Karpas-422 (cell line): Measurements from ENCODE around the gene CCBE1. TPM values are rescaled to one million over a fixed set of nuclear protein-coding genes. Genes with fewer than 3 reads are reported as not detected.
"Not testable (repeated sequence)": the region's sequence is repeated elsewhere in the genome, so short reads cannot be mapped to it uniquely, and the experiment has no call there.

ENCODE experiments used
- DNase-seq: peaks from one replicate; pipeline ENCODE4 v3.0.0-alpha.2; 2015
- H2AFZ ChIP-seq: fragments of 200-600 bp; sonication (generic); 2 replicates; pipeline ENCODE4 v1.6.1; 2014; ENCODE audit warnings: antibody characterized with exemption, low read length, mixed read lengths
- H3K27ac ChIP-seq: fragments of 200-600 bp; sonication (generic); 2 replicates; pipeline ENCODE4 v1.5.1; 2014; ENCODE audit warnings: mild to moderate bottlenecking, low read length, moderate library complexity
- H3K27me3 ChIP-seq: fragments of 200-600 bp; sonication (generic); 2 replicates; pipeline ENCODE4 v1.6.1; 2014; ENCODE audit warnings: low read length, mixed read lengths
- H3K36me3 ChIP-seq: fragments of 200-600 bp; sonication (generic); 2 replicates; pipeline ENCODE4 v1.6.1; 2014; ENCODE audit warnings: low read length, mixed read lengths; ENCODE audit not compliant: insufficient read depth
- H3K4me1 ChIP-seq: fragments of 200-600 bp; sonication (generic); 2 replicates; pipeline ENCODE4 v1.6.1; 2014; ENCODE audit warnings: mild to moderate bottlenecking, low read length, mixed read lengths
- H3K4me2 ChIP-seq: fragments of 200-600 bp; sonication (generic); 2 replicates; pipeline ENCODE4 v1.6.1; 2014; ENCODE audit warnings: low read length, low read depth, mild to moderate bottlenecking; ENCODE audit not compliant: poor library complexity, severe bottlenecking
- H3K4me3 ChIP-seq: fragments of 200-600 bp; sonication (generic); 2 replicates; pipeline ENCODE4 v1.5.1; 2014; ENCODE audit warnings: mild to moderate bottlenecking, antibody characterized with exemption, low read length, mixed read lengths
- H3K79me2 ChIP-seq: fragments of 200-600 bp; sonication (generic); 2 replicates; pipeline ENCODE4 v1.6.1; 2014; ENCODE audit warnings: mild to moderate bottlenecking, low read length, mixed read lengths
- H3K9ac ChIP-seq: fragments of 200-600 bp; sonication (generic); 2 replicates; pipeline ENCODE4 v1.6.0; 2014; ENCODE audit warnings: low read length
- H3K9me2 ChIP-seq: fragments of 200-600 bp; sonication (generic), shearing (Covaris generic); replicated peaks from 2 replicates; pipeline ENCODE4 v1.6.0; 2014; ENCODE audit warnings: mild to moderate bottlenecking, low read length, moderate library complexity; ENCODE audit not compliant: insufficient read depth
- H3K9me3 ChIP-seq: fragments of 300-700, 200-600 bp; sonication (generic); 2 replicates; pipeline ENCODE4 v1.6.1; 2014; ENCODE audit warnings: low read length, mixed read lengths
- H4K20me1 ChIP-seq: fragments of 200-600 bp; sonication (generic); 2 replicates; pipeline ENCODE4 v1.6.1; 2014; ENCODE audit warnings: mild to moderate bottlenecking, antibody characterized with exemption, low read length, low read depth; ENCODE audit not compliant: insufficient read depth
- total RNA-seq: library from RNA; depleted of rRNA; stranded (reverse); fragments of >200 nt; shearing (Covaris generic); gene quantifications from 2 replicates; pipeline ENCODE4 v1.2.3, GENCODE V29; 2014; ENCODE audit warnings: low replicate concordance

CCBE1 gene
- total RNA-seq, 1 experiment from 2014 or later = not detected

DNA sequence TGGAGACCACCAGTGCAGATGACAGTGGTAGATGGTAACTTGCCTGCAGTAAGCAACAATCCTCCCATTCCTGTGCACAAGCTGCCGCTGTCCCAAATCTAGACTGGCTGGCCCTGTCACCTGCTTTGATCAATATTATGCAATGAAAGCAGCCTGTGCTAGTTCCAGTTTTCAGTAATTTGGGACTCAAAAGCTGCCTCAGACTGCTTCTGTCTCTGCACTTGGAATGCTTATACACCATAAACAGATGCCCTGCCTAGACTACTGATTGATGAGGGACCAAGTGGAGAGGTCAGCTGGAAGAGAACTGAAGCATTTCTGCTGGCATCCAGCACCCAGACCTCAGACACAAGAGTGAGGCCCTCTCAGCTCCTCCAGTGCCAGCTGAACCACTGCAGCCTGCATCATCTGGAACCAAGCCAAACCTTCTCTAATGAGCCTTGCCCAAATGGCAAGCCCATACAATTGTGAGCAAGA is 24.9 kb downstream of the CCBE1 start:
- Histone ChIP-seq H3K9me3 (no peaks in the 10 kb centered on the region), H2AFZ (no peak overlapping the region), H3K4me3 (no peak overlapping the region), H3K4me1 (no peaks in the 10 kb centered on the region), H3K9me2 (no peaks in the 10 kb centered on the region), H3K4me2 (no peak overlapping the region), H3K27ac (no peak overlapping the region), H4K20me1 (no peaks in the 10 kb centered on the region), H3K36me3 (no peaks in the 10 kb centered on the region), H3K9ac (no peak overlapping the region), H3K79me2 (no peaks in the 10 kb centered on the region), H3K27me3 (no peaks in the 10 kb centered on the region)
- DNase-seq = no peak

DNA sequence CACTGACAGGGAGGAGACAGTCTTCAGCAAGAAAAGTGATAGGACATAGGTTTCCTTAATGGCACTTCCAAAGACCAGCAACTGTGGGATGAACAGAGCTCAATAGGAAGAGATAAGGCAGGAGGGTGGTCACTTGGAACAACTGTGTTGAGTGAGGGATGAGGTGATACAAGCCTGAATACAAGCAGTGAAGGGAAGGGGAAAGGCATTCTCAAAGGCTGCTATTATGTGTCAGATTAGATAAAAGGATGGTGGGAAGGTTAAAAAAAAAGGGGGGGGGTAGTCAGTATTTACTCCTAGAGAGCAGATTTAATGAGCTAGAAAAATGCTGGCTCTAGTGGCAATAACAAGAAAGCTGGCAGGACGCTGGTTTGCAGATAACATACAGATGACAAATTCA is 25.7 kb downstream of the CCBE1 start:
- H2AFZ ChIP-seq = no peak overlapping the region
- no peak overlapping the region for H3K4me3 ChIP-seq
- H3K9me3 ChIP-seq = no peaks in the 10 kb centered on the region
- H4K20me1 ChIP-seq = no peaks in the 10 kb centered on the region
- no peak overlapping the region for H3K27ac ChIP-seq
- no peaks in the 10 kb centered on the region for H3K27me3 ChIP-seq
- no peaks in the 10 kb centered on the region for H3K4me1 ChIP-seq
- H3K9ac ChIP-seq = no peak overlapping the region
- no peaks in the 10 kb centered on the region for H3K36me3 ChIP-seq
- H3K9me2 ChIP-seq = no peaks in the 10 kb centered on the region
- H3K79me2 ChIP-seq = no peaks in the 10 kb centered on the region
- no peak overlapping the region for H3K4me2 ChIP-seq
- no peak for DNase-seq

DNA sequence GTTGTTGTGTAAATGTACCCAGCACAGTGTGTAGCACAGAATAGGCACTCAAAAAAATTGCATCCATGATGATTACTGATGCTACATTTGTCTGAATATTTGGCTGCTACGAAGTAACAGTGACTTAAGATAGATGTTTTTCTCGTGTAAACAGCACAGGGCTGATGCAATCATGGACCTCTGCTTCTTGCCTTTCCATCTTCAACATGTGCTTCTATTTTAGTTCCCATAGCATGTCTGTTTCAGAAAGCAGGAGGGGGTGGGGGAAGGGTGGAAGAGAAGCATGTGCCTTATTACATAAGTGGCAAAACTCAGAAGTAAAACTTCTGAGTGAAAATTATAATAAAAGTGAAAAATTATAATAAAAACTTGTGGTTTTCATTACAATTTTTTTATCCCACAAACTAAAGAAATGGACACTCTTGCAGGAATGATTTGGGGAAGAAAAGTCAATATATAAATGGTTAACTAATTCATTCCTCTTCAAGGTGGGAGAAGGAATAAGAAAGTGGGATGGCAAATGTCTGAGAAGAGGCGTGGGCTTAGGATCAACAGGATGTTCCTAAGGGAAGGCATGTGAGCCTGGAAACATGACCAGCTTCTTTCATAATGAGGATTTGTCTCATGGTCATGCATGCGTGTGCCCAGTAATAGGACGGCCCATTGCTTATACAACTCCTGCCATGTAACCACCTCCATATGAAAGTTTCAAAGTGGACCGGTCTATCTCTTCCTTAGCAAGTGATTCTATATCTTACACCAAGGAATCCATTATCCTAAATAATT is 27.2 kb downstream of the CCBE1 start:
- H3K4me2 ChIP-seq = no peak overlapping the region
- no peaks in the 10 kb centered on the region for H3K36me3 ChIP-seq
- no peaks in the 10 kb centered on the region for H3K4me1 ChIP-seq
- H4K20me1 ChIP-seq = no peaks in the 10 kb centered on the region
- H3K79me2 ChIP-seq = no peaks in the 10 kb centered on the region
- no peak overlapping the region for H3K27ac ChIP-seq
- H3K9me3 ChIP-seq = no peaks in the 10 kb centered on the region
- no peak for DNase-seq
- H2AFZ ChIP-seq = no peak overlapping the region
- H3K9me2 ChIP-seq = no peaks in the 10 kb centered on the region
- no peaks in the 10 kb centered on the region for H3K27me3 ChIP-seq
- H3K4me3 ChIP-seq = no peak overlapping the region
- no peak overlapping the region for H3K9ac ChIP-seq

DNA sequence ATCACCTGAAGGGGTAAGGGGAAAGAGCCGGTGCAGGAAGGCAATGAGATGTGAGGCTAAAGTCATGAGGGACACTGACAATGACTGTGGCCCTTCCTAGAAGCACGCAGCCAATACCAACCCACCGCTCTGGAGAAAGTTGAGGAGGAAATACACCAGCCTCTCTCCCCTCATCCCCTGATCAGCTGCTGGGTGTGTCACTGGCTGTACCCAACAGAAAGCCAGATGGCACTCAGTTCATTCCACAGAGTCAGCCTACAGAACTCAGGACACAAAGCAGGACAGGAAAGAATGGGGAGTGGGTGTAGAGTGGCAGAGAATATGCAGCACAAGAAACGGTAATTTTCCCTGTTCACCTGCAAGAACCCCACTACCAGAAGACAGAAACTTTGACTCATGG is 29.7 kb downstream of the CCBE1 start:
- H3K36me3 ChIP-seq = no peaks in the 10 kb centered on the region
- no peak overlapping the region for H3K27ac ChIP-seq
- H3K27me3 ChIP-seq = no peaks in the 10 kb centered on the region
- H3K9me2 ChIP-seq = no peaks in the 10 kb centered on the region
- no peak for DNase-seq
- H2AFZ ChIP-seq = no peak overlapping the region
- no peaks in the 10 kb centered on the region for H3K4me1 ChIP-seq
- H4K20me1 ChIP-seq = no peaks in the 10 kb centered on the region
- no peak overlapping the region for H3K9ac ChIP-seq
- H3K4me3 ChIP-seq = no peak overlapping the region
- no peaks in the 10 kb centered on the region for H3K9me3 ChIP-seq
- H3K4me2 ChIP-seq = no peak overlapping the region
- no peaks in the 10 kb centered on the region for H3K79me2 ChIP-seq

DNA sequence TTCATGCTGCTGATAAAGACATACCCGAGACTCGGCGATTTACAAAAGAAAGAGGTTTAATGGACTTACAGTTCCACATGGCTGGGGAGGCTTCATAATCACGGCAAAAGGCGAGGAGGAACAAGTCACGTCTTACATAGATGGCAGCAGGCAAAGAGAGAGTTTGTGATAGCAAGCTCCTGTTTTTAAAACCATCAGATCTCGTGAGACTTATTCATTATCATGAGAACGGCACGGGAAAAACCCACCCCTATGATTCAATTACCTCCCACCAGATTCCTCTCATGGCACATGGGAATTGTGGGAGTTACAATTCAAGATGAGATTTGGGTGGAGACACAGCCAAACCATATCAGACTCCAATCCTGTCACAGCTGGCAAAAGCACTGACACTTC is 31.2 kb downstream of the CCBE1 start:
- H3K9me2 ChIP-seq, H2AFZ ChIP-seq, DNase-seq, H3K27me3 ChIP-seq, H3K9me3 ChIP-seq, H3K27ac ChIP-seq, H3K36me3 ChIP-seq, H3K4me3 ChIP-seq, H3K4me1 ChIP-seq, H3K79me2 ChIP-seq, H3K9ac ChIP-seq, H4K20me1 ChIP-seq, H3K4me2 ChIP-seq: not testable (repeated sequence)

DNA sequence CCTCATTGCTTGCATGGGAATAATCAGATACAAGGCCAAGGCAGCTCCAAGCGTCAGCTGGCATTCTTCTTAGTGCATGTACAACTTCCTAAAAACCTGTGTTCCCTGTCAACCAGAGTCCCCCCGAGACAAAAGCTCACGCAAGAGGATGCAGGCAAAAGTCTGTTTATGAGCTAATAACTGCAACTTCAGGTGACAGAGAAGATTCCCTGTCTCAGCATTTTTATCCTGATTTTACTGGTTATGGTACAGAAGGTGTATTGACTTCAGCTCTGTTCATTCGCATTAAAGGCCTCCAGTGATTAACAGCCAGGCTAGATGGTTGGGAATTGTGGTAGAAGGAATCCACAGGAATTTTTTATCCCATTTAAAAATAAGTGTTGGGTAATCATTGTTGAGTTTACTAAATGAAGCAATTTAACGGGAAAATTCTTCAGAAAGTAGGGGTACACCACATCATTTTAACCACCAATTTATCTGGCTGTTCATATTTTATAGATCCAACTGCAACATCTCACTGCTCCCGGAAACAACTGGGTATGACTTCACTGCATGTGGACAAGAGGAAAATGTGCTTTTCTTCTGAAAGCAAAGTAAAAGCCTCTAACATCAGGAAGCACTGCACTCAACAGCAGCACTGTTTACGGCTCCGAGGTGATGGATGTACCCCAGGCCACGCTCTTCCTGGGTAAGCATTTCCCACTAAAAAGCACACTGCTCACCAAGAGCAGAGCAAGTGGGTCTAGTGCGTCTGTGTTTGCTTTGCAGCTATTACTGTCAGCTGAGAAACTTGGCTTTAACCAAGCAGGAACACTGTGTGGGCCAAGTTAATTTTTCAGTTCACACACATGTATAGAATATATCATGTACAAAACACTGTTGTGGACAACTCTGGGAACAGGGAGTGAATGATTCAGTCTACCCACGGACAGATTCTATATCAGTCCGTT is 31.9 kb downstream of the CCBE1 start:
- Histone ChIP-seq H3K9me3 (no peaks in the 10 kb centered on the region), H3K4me2 (no peak overlapping the region), H3K9ac (no peak overlapping the region), H3K36me3 (no peaks in the 10 kb centered on the region), H3K79me2 (no peaks in the 10 kb centered on the region), H3K4me3 (no peak overlapping the region), H2AFZ (no peak overlapping the region), H3K27me3 (no peaks in the 10 kb centered on the region), H3K9me2 (no peaks in the 10 kb centered on the region), H4K20me1 (no peaks in the 10 kb centered on the region), H3K27ac (no peak overlapping the region), H3K4me1 (no peaks in the 10 kb centered on the region)
- no peak for DNase-seq

DNA sequence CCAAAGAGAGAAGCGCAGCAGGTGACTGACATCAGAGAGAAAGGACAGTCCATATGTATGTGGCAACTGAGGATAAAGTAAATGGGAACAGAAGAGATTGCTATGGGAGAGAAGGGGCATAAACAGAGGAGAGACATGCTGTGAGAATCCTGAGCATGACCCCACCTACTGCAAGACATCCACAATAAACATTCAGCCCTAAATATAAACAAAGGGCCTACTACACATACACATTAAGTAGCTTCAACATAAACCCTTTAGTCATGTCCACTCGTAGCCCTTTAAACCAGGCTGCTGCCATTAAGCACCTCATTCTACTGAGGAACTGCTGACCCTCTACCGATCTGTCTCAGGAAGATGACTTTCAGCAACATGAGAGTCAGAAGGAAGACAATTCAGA is 32.9 kb downstream of the CCBE1 start:
- Histone ChIP-seq H3K36me3 (no peaks in the 10 kb centered on the region), H3K27ac (no peak overlapping the region), H3K9me3 (no peaks in the 10 kb centered on the region), H2AFZ (no peak overlapping the region), H3K4me2 (no peak overlapping the region), H3K27me3 (no peaks in the 10 kb centered on the region), H4K20me1 (no peaks in the 10 kb centered on the region), H3K9ac (no peak overlapping the region), H3K4me3 (no peak overlapping the region), H3K9me2 (no peaks in the 10 kb centered on the region), H3K79me2 (no peaks in the 10 kb centered on the region), H3K4me1 (no peaks in the 10 kb centered on the region)
- no peak for DNase-seq

DNA sequence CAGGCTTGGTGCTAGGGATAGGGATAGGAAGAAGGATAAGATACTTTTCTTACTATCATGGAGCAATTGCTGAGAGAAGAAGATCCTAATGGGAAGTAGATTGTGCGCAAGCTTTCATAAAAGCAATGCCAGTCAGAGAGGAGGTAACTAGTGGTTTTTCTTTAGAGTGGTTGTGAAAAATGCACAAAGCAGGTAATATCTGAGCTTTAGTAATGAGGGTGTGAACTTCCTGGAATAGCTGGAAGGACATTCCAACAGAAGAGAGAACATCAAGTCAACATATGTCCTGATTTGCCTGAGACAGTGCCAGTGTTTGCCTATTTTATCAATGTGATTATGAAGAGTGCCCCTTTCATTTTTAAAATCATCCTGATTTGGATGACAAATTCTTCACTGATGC is 34.1 kb downstream of the CCBE1 start:
- Histone ChIP-seq H4K20me1 (no peaks in the 10 kb centered on the region), H3K4me2 (no peak overlapping the region), H3K9ac (no peak overlapping the region), H3K36me3 (no peaks in the 10 kb centered on the region), H3K4me3 (no peak overlapping the region), H2AFZ (no peak overlapping the region), H3K9me2 (no peaks in the 10 kb centered on the region), H3K9me3 (no peaks in the 10 kb centered on the region), H3K27ac (no peak overlapping the region), H3K27me3 (no peaks in the 10 kb centered on the region), H3K79me2 (no peaks in the 10 kb centered on the region), H3K4me1 (no peaks in the 10 kb centered on the region)
- no peak for DNase-seq
